ENCODE data around the gene CDT1. TPM values are rescaled to one million over a fixed set of nuclear protein-coding genes. Genes with fewer than 3 reads are reported as not detected.

CDT1 gene
- total RNA-seq, 4 donors from 2014 or later = 0.92 to 2.0 TPM; not detected in 2

DNA sequence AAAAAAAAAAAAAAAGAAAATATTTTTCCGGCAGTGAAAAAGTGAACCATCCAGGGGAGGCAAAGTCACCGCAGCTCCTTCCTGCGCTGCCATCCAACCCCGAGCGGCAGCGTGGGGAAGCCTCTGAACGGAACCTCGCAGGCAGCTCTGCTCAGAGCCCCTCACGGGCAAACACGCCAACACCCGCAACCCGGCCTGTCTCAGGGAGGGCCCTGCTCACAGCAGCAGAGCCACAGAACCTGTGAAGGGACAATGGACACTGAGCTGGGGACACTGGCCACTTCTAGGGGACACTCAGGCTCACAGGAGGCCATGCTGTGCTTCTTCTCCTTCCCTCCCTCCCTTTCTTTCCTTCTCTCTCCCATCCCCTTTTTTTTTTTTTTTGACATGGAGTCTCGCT is 29.5 kb downstream of the CDT1 start:
- Histone ChIP-seq H3K36me3 (peaks cover 0 to 52% of the 10 kb centered on the region in 2 donors), H3K27ac (no peak overlapping the region), H3K4me1 (no peaks in the 10 kb centered on the region), H3K9me3 (no peaks in the 10 kb centered on the region), H3K4me3 (no peak overlapping the region), H3K27me3 (no peaks in the 10 kb centered on the region)
- 84 to 91% methylated on average over 9 to 12 of the region's 13 CpGs for WGBS, 2 donors (ENCODE audit: low coverage in 1 of 2)
- ATAC-seq = no peak
- TF ChIP-seq POLR2AphosphoS5 (IDR thresholded peaks at IDR 0.05) (no peak), POLR2A (IDR thresholded peaks at IDR 0.05) (no peak), CTCF (IDR thresholded peaks at IDR 0.05) (no peak), EP300 (IDR thresholded peaks at IDR 0.05) (no peak)

- Histone ChIP-seq H3K27ac (no peak overlapping the region), H3K4me1 (no peaks in the 10 kb centered on the region), H3K36me3 (peaks cover 0 to 52% of the 10 kb centered on the region in 2 donors), H3K27me3 (no peaks in the 10 kb centered on the region), H3K9me3 (no peaks in the 10 kb centered on the region), H3K4me3 (no peak overlapping the region)
- no peak for TF ChIP-seq POLR2AphosphoS5 (IDR thresholded peaks at IDR 0.05)
- TF ChIP-seq POLR2A (IDR thresholded peaks at IDR 0.05) = no peak
- no peak for TF ChIP-seq CTCF (IDR thresholded peaks at IDR 0.05)
- no CpG with 5 or more reads among the region's 13 CpGs for WGBS, 2 donors (ENCODE audit: low coverage in 1 of 2)
- ATAC-seq = no peak
Measured at GRCh38 chr16:88834670-88835069, 31.1 kb downstream of the CDT1 start.

- TF ChIP-seq POLR2AphosphoS5 (IDR thresholded peaks at IDR 0.05) = peak; percentile 54
- no peak for TF ChIP-seq POLR2A (IDR thresholded peaks at IDR 0.05)
- peak; percentile 69 for ATAC-seq
- no peak overlapping the region for H3K4me3 ChIP-seq
- no peaks in the 10 kb centered on the region for H3K9me3 ChIP-seq
- peaks cover 0 to 54% of the 10 kb centered on the region in 2 donors for H3K36me3 ChIP-seq
- 70% methylated on average over 6 of the region's 11 CpGs; no CpG with 5 or more reads in 1 of the 2 donors for WGBS, 2 donors (ENCODE audit: low coverage in 1 of 2)
- H3K27ac ChIP-seq = no peak overlapping the region
- no peaks in the 10 kb centered on the region for H3K4me1 ChIP-seq
- H3K27me3 ChIP-seq = no peaks in the 10 kb centered on the region
Measured at GRCh38 chr16:88835383-88835782, 31.8 kb downstream of the CDT1 start.

- Histone ChIP-seq H3K9me3 (no peaks in the 10 kb centered on the region), H3K27me3 (no peaks in the 10 kb centered on the region), H3K27ac (no peak overlapping the region), H3K4me3 (no peak overlapping the region), H3K4me1 (no peaks in the 10 kb centered on the region), H3K36me3 (peaks cover 0 to 54% of the 10 kb centered on the region in 2 donors)
- TF ChIP-seq CTCF (IDR thresholded peaks at IDR 0.05) (no peak), POLR2A (IDR thresholded peaks at IDR 0.05) (no peak), POLR2AphosphoS5 (IDR thresholded peaks at IDR 0.05) (no peak), EP300 (IDR thresholded peaks at IDR 0.05) (no peak)
- 95% methylated on average over 8 of the region's 33 CpGs; no CpG with 5 or more reads in 1 of the 2 donors for WGBS, 2 donors (ENCODE audit: low coverage in 1 of 2)
- ATAC-seq = no peak
Measured at GRCh38 chr16:88835818-88836217, 32.2 kb downstream of the CDT1 start.

DNA sequence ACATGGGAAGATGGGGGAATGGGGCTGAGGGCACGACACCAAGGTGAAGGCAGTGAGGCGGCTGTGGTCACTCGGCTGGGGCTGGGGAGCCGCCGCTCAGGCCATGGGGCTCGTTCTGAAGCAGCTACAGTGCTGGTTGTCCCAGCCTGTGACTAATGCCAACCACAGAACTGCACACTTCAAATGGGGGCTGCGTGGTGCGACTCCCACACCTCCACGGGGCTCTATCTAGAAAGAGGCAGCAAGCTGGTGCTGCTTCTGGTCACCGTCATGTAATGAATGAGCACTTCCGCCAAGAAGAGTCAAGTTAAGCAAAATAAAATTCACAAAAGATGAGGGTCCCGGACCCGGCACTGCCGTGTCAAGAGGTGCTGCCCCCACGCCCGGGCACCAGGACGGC is 33.2 kb downstream of the CDT1 start:
- whole genome bisulfite sequencing, 2 donors (ENCODE audit: low coverage in 1 of 2) = 84% methylated on average over 5 of the region's 17 CpGs; no CpG with 5 or more reads in 1 of the 2 donors
- H3K36me3 ChIP-seq = peaks cover 0 to 62% of the 10 kb centered on the region in 2 donors

More for the DNA sequence above, 33.2 kb downstream of the CDT1 start:
- H3K4me3 ChIP-seq = no peak overlapping the region
- no peak for ATAC-seq
- H3K27ac ChIP-seq = no peak overlapping the region
- no peaks in the 10 kb centered on the region for H3K4me1 ChIP-seq
- H3K27me3 ChIP-seq = no peaks in the 10 kb centered on the region
- H3K9me3 ChIP-seq = no peaks in the 10 kb centered on the region
- TF ChIP-seq POLR2AphosphoS5 (IDR thresholded peaks at IDR 0.05) (no peak), EP300 (IDR thresholded peaks at IDR 0.05) (no peak), POLR2A (IDR thresholded peaks at IDR 0.05) (no peak), CTCF (IDR thresholded peaks at IDR 0.05) (no peak)
